Medulla oblongata (tissue), 1 donor: Measurements from ENCODE around the gene RTP2.

ENCODE experiments used
- DNase-seq: peaks from one replicate; pipeline ENCODE4 v3.0.0-alpha.2; 2015; ENCODE audit errors: extremely low spot score

The RTP2 gene

DNA sequence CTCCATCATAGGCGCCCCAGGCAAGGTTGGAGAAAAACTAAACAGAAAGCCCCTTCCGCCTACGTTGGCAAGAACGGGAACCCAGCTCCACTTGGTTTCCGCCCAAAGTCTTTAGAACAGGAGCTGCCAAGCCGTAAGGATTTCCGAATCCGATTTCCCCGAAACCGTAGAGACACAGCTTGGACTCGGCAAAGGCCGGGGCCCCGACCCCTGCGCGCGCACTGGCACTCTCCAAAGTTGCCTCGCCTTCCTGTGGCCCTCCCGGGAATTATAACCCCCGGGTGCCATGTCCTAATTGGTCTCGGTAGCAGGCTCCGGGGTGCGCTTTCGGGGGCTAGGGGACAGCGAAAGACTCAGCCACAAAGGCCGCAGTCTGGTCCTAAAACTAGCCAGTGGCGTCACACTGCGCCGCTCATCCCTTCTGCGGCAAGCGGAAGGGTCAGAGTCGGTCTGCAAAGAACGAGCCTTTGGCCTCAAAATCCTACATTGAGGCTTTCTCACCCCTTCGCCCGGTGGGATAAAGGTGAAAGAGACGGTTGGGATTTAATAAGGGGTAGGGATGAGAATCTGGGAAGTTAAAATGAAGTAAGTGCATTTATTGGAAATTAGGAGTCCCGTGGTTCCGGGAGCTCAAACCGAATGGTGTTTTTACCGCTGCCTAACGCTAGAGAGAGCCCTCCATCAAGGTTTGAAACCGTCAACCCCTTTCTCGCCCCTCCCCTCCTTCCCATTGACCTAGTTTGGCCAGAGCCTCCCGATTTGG is 36.2 kb upstream of the RTP2 start:
- peak; percentile 98 for DNase-seq

DNA sequence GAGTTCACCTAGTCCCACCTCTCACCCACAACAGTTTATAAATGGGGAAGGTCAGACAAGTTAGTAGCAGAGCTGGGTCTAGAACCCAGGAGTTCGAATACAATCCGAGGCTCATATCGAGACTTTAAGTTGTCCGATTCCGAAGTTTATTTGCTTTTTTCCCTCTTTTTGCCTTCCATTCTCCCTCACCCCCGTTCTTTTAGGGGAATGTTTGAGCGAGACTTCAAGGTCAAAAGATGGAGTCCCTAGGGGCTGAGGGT is 35.6 kb upstream of the RTP2 start:
- peak; percentile 67 for DNase-seq

DNA sequence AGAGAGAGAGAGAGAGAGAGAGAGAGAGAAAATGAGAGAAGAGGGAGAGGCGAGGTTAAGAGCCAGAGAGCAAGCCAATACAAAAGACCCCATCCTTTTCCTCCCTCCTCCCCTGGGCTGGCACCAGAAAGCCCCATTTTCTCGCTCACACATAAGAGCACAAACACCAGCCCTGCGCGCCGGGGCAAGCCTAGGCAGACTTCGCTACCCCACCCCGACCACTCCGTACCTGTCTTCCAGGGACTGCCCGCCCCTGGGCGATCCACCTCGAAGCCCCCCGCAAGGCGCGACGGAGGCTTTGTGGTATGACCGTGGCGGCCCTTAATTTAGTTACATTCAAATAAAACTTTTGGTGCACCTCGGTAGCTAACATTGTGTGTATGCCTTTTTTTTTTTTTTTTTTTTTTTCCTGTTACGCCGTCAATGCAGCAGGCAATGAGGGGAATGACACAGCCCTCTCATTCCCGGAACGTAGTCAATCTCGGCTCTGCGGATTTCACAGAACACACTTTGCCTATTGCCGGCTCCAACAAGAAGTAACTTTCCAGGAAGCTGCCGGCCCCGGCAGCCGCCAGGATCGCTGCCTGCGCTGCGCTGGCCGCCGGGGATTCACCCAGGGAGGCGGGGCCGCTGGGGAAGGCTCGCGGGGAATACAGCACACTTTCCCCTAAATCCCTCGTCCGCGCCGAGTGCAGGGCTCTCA is 35.2 kb upstream of the RTP2 start:
- peak; percentile 57 for DNase-seq

DNA sequence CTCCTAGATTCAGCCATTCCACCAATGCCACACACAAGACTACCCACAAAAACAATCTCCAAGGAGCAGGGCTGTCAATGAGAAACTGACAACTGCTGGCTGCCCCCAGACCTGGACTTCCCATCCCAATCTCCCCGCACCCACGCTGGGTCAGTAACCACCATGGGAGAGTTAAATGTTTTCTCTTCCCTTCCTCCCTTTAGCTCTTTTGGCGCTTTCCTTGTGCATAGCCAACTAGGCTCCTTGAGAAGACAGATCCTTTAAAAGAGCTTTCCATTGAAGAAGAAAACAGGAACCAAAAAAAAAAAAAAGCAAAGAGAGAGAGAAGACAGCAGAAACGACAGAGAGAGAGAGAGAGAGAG is 34.6 kb upstream of the RTP2 start:
- DNase-seq: peak; percentile 49

DNA sequence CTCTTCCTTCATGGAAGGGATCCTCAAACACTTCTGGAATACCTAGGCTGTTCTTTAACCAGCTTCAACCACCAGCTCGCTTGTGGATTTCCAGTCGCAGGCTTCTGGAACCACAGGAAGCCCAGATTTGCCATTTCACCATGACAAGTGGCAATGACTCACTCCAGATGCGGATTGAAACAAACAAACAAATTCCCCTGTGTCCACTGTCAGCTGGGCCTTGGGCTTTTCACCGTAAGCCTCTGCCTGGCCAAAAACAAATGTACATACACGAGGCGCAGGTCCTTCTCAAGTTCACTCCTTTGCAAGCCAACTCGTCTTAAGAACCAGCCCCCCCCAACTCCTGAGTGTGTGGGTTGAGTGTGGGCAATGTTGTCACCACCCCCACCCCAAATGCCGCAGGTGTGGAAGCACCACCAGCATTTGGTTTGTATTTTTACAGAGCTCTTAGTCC is 34.1 kb upstream of the RTP2 start:
- DNase-seq: peak; percentile 46

DNA sequence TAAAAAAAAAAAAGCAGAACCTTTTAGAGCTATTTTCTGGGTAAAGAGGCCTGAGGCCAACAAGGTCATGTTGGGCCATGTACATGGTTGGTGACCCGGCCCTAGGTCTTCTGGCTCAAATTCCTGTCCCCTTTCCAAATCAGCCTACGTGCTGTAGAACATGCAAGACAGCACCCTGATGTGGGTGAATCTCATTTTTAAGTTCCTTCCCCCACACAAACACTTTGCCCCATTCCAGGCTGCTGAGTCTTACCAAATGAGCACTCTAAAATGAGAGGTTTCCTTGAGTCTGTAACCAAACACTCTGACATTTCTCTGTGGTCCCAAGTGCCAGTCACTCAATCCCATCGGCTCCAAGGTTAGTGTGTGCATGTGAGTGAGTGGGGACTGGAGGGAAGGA is 33.5 kb upstream of the RTP2 start:
- peak; percentile 33 for DNase-seq

DNA sequence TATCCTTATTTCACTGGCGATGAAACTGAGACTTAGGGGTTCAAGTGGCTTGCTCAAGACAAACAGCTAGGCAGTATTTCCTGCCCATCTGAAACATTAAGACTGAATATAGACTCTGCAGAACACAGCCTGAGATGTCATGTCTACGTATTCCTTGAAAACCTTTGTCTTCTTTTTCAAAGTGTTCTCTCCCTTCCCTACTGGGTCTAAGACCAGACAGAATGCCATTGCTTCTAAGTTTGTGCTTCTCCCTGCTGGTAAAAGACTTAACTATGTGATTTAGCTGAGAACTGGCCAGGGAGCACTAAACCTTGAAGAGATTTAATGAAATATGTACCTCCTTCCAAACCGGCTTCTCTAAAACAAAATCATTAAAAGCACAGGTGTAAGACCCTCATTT is 33.0 kb upstream of the RTP2 start:
- no peak for DNase-seq

DNA sequence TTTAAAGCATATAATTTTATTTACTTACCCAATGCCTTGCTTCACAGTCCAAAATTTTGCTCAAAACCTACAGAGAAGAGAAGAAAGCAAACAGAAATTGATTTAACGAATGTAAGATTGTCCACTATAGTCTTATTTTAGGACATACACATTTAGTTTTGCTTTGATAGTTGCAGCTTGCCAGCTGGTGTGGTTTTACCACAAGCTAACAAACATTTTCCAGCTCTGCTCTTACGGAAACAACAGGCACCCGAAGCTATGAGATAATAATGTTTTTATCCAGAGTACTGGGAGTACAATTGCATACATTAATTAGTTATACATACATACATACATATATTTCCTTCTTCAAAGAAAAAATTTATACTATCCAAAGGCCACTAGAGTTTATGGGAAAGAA is 32.5 kb upstream of the RTP2 start:
- DNase-seq: no peak

DNA sequence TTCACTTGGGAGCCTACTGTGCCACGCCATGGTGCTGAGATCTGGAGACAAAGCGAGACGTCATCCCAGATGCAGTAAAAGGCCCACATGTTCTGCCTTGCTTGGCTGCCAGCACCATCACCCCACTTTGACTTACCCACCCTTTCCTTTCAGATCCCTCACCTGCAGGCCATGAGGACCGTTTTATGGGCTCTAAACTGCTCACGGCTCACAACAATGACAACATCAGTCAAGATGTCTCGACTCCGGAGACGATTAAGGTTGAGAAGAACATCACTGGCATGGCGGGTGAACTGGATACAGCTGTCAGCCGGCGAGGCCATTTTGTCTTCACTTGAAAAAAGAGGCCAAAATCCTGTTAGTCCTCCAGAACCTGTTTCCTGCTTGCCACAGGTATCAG is 31.0 kb upstream of the RTP2 start:
- no peak for DNase-seq

DNA sequence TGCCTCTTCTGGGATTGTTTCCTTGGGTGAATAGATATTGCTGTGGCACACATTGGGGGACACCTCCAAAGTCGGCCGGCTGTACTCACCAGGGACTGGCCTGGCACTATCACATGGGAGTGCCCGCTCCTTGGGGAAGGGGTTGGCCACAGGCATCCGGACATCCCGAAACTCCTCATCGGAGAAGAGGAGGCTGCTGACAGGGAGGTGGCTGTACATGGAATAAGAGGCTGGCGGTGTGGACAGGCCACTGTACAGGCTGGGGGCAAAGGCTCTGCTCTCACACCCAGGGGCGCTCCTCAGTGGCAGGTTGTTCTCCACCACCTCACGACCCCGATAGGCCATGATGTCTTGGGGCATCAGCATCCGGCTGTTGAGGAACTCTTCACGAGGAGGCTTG is 27.2 kb upstream of the RTP2 start:
- no peak for DNase-seq

DNA sequence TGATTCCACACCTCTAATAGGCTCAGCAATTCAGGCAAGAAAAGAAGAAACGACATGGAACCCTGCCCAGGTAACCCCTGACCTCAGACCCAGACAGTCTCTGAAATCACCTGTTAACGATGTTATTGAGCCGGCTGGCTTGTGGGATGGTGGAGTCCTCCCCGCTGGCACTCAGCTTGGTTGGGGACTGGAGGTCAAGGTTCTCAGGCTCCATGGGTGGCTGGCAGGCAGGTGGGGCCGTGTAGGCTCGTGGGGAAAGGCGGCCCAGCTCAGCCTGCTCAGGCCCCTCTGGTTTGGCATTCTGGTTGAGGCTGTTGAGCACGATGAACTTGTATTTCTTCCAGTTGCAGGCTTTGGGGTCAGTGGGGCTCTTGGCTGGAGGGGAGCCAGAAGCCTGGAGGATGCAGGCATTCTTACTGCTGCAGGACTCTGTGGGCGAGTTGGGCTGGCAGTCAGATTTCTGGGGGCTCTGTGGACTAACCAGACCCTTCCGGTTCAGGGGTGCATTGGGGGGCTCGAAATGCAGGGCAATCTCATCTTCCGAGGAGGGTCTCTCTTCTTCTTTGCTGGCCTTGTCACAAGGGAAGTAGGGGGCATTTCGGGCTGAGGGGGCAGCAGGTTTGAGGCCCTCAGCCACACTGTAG is 26.7 kb upstream of the RTP2 start:
- no peak for DNase-seq

DNA sequence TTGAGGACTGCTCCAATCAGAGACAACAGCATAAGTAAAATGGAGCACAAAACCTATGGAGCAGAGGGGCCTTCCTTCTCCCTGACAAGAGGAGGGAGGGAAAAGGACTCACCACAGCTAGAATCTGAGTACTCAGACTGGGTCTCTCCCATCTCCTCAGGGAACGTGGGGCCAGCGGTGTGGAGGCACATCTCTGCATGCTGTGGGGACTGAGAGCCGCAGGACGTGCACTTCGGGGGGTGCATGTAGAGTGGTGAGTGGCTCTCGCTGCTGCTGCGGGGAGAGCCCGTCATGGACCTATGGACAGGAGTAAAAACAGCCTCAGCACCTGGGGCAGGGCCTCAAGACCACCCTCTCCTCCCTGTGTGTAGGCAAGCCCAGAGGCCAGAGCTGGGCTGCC is 25.9 kb upstream of the RTP2 start:
- DNase-seq: no peak

DNA sequence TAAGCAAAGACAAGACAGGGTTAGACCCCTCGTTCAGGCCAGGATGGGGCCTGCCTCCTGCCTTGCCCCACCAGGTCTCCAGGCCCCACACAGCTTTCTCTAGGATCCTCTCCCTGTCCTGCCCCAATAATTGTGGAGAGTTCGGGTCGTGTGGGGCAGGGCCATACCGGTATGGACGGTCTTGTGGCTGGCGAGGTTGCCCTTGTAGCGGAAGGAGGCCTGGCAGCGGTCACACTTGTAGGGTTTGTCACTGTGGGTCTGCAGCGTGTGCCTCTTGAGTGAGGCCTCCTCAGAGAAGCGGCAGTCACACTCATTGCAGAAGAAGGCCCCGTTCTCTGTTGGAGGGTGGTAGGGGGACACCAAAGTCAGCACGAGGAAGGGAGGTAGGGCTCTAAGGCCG is 24.2 kb upstream of the RTP2 start:
- no peak for DNase-seq

DNA sequence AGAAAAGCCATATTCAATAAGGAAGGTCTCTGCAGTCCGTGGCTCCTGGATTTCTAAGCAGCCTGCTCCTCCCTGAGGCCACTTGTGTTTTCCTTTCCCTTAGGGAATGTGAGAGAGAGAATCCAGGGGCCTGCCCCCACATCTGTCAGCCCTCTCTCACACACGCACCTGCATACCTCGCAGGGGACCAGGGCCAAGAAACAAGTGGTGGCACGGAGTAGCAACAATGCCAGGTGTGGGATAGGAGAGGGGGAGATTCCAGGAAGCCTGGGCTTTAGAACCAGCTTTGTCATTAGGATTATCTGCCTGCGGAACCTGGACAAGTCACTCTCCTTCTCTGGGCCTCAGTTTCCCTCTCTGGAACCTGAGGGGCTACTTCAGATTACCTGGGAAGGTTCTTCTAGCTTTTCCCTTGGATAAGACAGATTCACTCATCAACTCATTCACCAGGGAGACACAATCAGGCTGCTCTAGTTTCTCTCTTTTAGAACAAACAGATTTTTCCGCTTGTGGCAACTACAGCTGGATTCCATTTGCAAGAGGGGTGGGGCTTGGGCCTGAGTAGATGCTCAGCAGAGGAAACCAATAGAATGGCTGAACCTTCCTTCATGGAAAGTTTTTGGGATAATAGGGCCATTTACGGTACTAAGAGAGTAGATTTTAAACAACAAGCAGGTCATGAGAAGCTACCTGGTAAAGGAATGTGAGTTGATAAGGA is 23.5 kb upstream of the RTP2 start:
- DNase-seq: no peak

DNA sequence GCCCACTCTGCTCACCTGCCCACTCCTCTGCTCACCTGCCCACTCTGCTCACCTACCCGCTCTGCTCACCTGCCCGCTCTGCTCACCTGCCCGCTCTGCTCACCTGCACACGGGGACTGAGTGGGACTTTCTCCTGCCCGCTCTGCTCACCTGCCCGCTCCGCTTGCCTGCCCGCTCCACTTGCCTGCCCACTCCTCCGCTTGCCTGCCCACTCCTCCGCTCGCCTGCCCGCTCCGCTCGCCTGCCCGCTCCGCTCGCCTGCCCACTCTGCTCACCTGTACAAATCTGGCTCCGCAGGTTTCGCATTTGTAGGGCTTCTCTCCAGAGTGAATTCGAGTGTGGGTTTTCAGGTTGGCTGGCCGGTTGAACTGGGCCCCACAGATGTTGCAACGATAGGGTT is 22.9 kb upstream of the RTP2 start:
- no peak for DNase-seq

DNA sequence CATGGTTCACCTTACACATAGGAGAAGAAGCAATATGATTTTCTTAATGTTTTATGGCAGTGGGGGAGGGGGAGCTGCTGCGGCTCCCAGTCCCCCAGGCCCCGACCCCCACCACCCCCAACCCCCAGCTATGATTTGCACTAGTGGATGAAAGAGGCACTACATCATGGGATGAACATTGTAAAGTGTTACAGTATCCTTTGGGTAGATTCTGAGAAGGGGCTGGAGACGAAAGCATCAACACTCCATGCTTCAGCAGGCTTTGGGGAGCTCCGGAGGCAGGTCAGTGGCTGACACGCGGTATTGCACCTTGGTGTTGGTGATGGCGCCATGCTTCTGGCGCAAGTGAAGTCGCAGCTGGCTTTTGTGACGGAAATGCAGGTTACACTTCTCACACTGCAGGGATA is 19.9 kb upstream of the RTP2 start:
- no peak for DNase-seq

DNA sequence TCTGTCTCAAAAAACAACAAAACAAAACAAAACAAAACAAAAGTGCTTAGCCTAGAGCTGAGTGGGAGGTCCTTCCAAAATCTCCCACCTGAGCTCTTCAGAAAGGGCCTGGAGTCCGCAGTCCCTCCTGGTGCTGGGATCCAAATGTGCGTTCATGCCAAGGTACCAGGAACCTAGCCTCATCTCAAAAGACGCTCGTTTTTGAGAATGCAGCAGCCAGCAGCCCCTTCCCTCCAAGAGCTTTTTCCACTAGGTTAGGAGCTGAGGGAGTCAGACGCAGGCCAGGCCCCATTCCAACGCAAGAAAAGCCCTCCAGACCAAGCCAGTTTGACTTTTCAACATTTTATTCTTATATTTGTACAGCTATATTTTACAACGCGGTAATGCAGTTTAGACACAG is 18.7 kb upstream of the RTP2 start:
- no peak for DNase-seq

DNA sequence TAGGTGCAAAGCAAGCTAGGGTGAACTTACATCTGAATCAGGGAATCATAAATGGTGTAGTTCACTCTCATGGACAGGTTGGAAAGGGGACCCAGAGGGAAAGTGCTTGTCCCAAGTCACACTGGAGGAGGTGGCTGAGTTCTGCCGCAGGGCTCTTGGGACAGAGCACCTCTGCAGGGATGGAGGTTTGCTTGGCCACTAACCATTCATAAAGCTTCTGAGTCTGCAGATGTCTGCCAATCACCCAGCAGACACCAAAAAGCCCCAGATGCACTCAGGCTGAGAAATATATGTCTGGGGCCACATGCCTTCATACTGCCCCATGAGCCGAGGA is 17.9 kb upstream of the RTP2 start:
- DNase-seq: no peak

DNA sequence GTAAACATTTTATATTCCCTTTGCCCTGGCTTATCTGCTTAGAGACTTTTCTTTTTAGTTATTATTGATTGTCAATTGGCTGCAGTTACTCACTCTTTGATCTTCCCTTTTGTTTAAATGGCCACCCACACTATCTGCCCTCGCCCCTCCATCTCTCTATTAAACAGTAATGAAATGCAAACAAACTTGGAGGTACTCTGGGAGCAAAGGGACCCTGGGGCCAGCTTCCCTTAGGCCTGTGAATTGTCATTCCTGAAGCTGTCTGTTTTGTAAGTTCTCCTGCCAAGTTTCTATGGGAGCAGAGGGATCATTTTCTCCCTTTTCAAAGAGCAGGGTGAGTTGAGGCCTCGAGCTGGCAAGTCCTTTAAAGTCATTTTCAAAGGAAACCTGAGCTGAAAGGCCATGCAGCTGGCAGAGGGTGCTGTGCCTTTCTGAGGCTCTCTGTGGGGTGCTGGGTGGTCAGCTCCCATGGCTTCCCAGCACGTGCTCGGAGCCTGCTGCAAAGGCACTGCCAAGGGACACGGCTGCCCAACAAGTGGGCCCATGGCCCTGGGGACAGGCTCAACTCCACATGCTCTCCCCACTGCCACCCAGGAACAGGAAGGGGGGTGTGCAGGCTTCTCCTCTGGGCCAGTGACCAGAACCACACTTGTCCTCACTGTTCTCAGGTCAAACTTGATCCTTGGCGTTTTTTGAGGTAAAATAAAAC is 17.4 kb upstream of the RTP2 start:
- peak; percentile 78 for DNase-seq

DNA sequence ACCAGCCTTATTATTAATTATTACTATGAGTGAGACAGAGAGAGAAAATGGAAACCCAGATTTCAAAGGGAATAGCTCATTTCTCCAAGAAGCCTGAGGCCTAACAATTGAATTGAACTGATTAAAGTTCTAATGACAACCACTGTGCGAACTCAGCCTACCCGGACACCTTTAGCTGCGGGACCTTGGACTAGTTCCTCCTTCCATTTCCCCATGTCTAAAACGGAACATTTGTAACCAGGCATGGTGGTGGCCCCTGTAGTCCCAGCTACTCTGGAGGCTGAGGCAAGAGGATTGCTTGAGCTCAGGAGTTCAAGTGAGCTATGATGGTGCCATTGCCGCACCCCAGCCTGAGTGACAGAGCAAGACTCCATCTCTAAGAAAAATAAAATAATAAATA is 16.4 kb upstream of the RTP2 start:
- DNase-seq: no peak

DNA sequence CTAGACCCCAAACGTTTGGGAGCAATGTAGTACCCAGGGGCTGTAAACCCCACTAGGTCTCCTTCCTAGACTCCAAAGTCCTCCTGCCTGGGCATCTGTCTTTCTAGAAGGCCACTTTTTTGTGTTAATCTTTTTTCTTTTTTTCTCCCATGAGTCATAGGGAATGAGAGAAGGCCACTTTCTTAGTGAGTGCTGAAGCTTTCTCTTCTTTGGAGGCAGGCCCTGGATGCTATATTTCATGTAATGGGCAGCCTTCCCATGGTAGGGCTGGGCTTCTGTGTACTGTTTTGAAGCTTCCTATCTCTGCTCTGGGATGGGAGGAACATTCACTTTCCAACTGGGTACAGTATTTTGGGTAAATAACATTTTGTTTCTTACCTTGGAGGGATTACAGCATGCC is 15.2 kb upstream of the RTP2 start:
- no peak for DNase-seq

DNA sequence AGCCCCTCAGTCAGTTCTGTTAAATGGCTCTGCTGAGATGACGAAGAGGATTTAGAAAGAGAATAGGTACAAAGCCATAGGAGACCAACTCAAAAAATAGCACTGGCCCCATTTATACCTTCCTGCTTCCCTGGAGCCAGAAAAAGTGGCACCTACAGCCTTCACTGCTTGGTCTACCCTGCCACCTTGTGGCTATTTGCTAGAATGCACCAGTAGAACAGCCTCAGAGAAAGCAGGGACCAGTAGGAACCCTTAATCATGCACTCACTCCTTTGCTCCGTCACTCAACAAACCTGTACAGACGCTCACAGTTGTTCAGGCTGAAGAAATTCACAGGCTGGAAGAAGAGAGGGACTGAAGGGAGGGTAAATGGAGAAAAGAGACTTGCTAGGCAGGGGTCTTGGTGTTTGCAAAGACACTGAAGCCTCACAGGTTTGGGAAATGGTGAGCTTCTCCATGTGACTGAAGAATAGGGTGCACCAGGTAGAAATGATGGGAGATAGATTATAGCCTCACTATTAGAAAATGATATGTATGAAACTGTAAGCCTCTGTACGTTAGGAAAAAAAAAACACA is 12.1 kb upstream of the RTP2 start:
- peak; percentile 93 for DNase-seq
